ENCODE data around the gene ZFP2.
"Not testable (repeated sequence)": the region's sequence is repeated elsewhere in the genome, so short reads cannot be mapped to it uniquely, and the experiment has no call there.

Gene ZFP2

DNA sequence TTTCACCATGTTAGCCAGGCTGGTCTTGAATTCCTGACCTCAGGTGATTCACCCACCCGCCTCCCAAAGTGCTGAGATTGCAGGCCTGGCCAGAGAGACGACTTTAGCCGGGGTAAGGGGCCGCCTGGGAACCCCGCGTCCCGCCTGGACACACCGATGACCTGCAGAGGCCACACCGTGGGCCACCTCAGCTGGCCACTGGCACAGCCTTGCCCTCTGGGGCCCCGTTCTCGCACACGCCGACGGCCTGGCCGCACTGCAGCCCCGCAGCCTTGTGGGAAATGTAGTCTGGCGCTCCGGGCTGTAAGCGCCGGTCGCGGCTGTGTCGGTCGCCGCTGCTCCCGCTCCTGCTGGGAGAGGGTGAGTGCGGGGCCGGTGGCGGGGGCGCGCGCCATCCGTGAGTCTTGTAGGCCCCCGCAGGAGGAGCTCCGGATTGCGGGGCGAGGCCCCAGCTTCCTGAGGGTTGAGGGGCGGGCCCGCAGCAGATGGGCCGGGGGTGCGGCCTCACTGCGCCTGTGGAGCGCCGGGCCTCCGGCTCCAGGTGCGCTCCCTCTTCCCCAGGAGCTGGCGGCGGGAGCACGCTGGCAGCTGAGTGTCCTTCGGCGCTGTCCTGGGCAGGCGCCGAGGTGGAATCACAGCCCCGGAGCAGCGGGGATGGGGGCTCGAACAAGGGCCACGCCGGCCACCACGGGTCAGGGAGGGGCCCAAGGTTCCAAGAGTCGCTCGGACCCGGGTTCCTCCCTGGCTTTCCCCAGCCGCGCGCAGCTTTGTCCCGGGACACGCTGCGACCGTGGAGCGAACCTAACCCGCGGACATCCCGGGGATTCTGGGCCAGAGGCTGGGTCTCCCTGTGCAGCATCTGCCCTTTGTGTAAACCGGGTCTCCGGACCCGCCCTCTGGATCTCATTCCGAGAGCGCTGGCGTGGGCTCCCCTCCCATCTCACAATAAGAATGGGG, at the start of gene ZFP2:
Gene ZFP2 (plus strand): TSS at position 299 of the 957 bp plus-strand sequence. CDS start 35,401 bp downstream, outside the sequence.
- DNase-seq: peak; percentile 45 to 54

DNA sequence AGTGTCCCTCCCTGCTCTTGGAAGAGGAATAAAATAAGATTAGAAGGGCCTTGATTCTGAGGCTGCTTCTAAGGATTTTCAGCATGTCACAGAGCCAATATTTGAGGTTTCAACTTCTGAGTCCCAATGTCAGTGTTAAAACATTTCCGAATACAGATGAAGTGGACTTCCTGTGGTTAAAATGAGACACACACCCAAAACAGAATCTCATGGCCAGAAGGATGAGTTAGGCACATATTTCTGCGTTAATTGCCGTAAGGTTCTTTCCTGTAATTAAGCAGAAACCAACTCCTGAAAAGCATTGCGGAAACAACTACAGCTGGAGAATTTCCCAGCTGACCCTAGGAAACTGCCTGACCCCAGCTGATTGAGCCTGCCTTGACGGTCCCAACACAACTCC, 46.4 kb upstream of the ZFP2 start:
- no peak for DNase-seq

DNA sequence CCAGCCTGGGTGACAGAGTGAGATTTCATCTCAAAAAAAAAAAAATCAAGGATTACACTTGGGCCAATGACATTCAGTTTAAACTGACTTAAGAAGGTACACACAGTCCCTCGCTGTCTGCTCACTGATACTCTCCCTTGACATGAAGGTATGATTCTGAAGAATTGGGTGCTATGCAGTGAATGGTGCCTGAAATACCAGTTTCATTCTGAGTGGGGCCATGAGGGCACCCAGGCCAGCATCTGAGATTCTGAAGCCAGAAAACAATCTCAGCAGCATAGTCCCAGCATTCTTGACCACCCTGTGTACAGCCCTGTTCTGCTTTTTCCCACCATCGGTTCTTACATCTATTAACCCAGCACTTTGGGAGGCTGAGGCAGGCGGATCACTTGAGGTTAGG, 43.8 kb upstream of the ZFP2 start:
- no peak for DNase-seq

DNA sequence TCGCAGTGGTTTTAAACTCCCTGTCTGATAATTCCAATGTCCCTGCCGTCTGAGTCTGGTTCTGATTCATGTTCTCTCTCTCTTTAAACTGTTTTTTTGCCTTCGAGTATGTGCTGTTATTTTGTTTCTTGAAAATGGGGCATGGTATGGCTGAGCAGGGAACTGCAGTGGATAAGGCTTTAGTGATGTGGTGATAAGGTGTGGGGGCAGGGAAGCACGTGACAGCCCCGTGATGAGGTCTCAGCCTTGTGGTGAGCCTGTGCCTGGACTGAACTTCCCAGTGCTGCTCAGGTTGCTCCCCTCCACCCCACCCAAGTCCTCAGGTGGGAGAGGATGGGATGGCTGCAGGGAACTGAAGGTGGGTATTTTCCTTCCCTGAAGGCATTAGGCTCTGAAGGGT, 41.4 kb upstream of the ZFP2 start:
- DNase-seq: no peak

DNA sequence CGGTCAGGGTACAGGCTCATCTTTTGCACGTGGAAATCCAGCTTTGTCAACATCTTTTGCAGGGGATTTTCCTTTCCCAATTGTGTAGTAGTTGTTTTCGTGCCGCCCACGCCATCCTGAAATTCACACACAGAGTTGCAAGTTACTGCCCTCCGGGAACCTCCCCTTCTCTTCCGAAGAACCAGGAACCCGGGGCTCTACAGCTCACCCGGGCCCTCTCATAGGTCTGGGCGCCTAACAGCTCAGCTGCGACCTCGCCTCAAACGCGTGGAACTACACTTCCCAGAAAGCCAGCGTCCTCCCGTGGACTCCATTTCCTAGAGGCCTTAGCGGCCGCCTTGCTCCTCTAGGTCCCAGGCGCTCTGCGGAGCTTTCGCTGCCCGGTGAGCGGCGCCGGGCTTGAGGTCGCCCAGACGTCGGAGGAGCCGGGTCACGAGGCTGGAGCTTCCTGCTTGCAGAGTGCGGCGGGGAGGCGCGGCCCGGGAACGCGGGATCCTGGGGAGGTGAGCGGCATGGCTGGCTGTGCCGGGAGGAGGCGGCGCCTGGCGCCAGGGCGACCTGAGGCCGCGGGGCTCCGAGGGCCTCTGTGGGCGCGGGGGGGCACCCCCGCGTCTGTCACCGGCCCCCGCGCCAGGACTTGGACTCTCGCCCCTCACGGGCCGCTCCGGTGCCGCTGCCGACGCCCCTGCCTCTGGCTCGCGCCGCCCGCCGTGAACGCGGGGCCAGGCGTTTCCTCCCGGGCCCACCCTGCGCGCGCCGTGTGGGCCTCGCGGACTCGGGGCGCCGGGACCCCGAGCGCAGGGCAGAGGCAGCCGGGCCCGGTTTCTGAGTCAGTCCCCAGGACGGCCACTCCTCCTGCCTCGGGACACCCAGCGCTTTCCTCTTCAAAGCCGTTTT, 35.8 kb upstream of the ZFP2 start, which contains the start of gene ZNF354B:
Gene ZNF354B (plus strand): TSS at position 329 of the 897 bp plus-strand sequence. CDS start 1,095 bp downstream, outside the sequence.
- peak; percentile 79 to 88 for DNase-seq

DNA sequence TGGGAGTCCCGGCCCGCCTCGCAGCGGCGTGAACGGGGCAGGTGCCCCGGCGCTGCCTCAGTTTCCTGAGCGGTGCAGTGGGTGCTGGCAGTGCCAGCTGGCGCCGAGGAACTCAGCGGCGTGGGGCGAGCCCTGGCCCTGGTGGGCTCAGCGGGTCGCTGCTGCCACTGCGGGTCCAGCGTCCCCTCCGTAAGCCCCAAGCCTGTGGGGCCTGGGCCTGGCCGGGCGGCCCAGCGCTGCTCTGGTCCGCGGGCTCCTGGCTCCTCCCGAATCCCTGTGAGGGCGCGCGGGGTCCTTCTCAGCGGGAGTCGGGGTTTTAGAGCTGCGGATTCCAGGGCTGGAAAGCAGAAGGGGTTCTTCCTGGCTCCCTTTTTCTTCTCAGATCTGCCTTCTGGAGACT, 35.1 kb upstream of the ZFP2 start:
- DNase-seq: not testable (repeated sequence)

DNA sequence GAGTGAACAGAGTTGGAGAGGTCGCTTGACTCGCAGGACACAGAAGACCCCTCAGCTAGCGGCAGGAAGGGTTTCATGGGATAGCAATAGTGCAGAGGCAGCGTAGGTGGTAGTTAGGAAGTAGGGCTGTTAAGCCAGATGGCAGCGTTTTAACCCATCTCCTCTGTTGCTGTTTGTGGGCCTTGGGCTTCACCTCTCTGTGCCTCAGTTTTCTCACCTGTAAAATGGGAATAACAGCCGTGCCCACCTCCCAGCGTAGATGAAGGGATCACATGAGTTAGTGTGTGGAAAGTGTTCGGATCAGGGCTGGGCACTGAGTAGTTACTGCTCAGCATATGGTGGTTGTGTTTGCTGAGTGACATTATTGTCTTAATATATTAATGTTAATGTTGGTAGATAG, 34.1 kb upstream of the ZFP2 start:
- DNase-seq: no peak

DNA sequence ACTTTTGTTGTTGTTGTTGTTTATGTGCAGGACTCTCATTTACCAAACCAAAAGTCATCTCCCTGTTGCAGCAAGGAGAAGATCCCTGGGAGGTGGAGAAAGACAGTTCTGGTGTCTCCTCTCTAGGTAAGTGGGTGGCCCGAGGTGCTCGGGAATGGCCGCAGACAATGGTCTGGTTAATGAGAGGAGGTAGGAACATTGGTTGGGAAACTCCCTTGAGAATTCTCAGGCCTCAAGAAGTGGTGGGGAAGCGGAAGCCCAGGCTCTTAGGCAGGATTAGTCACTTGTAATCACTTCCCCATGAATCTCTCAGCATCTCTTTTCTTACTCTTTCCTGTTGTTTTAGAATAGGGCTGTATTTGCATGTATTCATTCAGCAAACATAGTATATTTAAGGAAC, 28.8 kb upstream of the ZFP2 start:
- DNase-seq: no peak

DNA sequence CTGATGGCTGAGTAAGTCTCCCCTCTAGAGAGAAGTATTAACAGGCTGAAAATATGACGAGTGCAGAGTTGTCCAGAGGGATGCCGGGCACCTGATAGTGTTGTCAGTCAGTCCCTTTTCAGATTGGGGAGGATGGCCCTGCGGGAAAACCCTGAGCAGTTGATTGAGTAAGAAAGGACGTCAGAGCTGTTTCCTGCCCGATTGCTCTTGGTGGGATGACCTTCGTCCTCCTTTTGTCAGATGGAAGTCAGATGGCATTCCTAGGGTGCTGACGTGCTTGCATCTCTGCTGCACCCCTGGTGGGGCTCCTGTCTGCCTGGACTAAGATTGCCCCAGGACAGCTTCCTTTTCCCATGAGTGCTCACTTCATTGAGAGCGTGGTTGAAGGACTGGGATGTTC, 26.1 kb upstream of the ZFP2 start:
- no peak for DNase-seq

DNA sequence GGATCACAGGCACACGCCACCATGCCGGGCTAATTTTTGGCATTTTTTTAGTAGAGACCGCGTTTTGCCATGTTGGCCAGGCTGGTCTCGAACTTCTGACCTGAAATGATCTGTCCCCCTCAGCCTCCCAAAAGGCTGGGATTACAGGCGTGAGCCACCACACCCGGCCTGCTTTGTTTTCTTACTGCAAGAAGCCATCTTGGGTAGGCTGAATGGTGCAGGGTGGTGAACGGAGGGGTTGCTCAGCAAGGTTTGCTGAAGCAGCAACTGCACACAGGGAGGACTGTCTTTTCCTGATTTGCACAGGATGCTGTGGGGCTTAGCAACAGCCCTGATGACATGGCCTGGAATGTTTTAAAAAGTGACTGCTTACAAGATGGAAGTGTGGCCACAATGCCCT, 25.3 kb upstream of the ZFP2 start:
- no peak for DNase-seq

DNA sequence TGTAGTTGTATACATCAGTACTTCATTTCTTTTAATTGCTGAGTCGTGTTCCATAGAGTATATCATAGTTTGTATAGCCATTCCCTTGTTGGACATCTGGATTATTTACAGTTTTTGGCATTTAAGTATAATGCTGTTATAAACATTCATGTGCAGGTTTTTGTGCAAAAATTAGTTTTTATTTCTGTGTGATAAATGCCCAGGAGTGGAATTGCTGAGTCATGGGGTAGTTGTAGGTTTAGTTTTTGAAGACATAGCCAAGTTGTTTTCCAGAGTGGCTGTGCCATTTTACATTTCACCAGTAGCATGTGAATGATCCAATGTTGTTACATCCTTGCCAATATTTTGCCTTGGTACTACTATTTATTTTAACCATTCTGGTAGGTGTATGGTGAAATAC, 23.4 kb upstream of the ZFP2 start:
- DNase-seq: no peak

DNA sequence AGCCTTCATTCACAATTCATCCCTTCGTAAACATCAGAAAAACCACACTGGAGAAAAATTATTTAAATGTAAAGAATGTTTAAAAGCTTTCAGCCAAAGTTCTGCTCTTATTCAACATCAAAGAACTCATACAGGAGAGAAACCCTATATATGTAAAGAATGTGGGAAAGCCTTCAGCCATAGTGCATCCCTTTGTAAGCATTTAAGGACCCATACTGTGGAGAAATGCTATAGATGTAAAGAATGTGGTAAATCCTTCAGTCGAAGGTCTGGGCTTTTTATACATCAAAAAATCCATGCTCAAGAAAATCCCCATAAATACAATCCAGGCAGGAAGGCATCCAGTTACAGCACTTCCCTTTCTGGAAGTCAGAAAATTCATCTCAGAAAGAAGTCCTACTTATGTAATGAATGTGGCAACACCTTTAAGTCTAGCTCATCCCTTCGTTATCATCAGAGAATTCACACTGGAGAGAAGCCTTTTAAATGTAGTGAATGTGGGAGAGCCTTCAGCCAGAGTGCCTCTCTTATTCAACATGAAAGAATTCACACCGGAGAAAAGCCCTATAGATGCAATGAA, 12.5 kb upstream of the ZFP2 start:
- not testable (repeated sequence) for DNase-seq

DNA sequence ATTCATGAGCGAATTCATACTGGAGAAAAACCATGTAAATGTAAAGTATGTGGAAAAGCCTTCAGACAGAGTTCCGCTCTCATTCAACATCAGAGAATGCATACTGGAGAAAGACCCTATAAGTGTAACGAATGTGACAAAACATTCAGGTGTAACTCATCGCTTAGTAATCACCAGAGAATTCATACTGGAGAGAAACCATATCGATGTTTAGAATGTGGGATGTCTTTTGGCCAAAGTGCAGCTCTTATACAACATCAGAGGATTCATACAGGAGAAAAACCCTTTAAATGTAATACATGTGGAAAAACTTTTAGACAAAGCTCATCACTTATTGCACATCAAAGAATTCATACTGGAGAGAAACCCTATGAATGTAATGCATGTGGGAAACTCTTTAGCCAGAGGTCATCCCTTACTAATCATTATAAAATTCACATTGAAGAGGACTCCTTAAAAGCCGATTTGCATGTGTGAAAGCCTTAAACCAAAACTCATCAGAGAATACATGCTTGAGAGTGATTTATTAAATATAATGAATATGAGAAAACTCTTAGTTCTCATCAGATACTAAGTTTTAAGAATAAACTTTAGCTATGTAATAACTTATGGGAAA, 11.8 kb upstream of the ZFP2 start:
- DNase-seq: no peak

DNA sequence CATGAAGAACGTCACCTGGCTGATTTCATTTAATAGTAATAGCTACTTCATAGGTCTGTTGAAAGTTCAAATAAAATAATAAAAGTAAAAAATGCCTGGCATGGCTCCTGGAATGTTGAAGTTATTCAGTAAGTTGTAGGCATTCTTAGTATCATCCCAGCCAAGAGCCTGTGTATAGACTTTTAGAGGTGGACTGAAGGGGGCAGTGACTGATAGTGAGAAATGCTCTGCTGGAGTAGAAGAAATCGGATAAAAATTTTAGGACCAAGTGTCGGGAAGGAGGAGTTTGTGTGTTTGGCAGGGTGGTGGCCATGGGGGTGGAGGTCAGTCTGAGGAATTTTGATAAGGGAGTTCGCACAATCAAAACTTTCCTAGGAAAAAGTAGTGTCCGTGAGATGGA, 3.6 kb downstream of the ZFP2 start:
- DNase-seq: no peak

DNA sequence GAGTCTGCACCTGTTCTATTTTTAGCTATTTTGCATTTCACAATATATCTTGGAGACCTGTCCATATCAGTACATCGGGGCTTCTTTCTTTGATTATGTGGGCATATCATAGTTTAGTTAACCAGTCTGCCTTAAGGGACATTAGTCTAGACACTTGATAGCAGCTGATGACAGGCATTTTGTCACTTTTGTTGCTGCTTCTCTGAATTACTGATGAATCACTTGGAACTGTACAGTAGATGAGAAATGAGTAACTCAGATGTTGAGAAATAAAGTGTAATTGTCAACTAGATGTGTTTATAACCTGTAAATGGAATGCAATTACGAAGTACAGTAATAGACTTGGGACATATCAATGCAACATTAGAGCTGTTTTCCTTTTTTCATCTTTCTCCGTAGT, 7.1 kb downstream of the ZFP2 start:
- DNase-seq: no peak

DNA sequence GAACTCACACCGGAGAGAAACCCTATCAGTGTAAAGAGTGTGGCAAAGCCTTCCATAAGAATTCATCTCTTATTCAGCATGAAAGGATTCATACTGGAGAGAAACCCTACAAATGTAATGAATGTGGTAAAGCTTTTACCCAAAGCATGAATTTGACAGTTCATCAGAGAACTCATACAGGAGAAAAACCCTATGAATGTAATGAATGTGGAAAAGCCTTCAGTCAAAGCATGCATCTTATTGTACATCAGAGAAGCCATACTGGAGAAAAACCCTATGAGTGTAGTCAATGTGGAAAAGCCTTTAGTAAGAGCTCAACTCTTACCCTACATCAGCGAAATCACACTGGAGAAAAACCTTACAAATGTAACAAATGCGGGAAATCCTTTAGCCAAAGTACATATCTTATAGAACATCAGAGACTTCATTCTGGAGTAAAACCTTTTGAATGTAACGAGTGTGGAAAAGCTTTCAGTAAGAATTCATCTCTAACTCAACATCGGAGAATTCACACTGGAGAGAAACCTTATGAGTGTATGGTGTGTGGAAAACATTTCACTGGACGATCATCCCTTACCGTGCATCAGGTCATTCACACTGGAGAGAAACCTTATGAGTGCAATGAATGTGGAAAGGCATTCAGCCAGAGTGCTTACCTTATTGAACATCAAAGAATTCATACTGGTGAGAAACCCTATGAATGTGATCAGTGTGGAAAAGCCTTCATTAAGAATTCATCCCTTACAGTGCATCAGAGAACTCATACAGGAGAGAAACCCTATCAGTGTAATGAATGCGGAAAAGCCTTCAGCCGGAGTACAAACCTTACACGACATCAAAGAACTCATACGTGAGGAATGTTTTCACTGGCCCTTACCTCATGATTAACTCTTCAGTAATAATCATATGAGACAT, 36.4 kb downstream of the ZFP2 start:
- no peak for DNase-seq

DNA sequence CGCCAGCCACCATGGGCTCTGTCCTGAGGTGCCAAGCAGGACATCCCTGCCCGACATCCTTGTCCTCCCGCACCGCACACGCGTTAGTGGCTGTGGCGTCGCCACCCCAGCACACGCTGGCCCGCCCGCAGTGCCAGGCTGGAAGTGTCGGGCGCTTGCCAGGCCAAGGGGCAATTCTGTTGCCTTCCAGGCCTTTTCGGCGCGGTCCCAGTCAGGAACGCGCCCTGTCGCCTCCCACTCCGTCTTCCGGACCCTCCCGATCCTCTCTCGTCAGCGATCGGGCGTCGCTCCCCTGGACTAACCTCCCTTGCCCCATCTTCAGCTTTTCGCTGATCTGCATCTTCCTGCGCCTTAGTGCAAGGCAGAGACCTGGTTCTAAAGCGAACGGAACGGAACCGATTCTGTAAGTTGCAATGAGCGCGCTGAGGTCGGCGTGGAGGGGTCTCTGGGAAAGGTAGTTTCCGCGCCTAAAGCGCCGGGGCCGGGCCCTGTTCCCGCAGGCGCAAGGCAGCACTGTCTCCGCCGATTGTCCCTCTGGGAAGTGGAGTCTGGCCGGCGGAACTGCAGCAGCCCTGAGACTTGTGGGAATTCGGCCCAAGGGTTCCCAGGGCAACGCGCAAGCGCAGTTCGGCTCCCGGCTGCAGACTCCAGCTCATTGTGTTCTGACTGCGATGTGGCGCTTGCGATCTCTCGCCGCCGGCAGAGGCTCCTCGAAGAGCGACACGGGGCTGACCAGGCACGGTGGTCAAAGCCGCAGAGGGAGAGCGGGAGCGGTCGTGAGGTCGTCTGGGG, 45.1 kb downstream of the ZFP2 start, which contains the start of gene ZNF454:
Gene ZNF454 (plus strand): TSS at position 630 of the 792 bp plus-strand sequence. CDS start 1,594 bp downstream, outside the sequence.
- no peak for DNase-seq

DNA sequence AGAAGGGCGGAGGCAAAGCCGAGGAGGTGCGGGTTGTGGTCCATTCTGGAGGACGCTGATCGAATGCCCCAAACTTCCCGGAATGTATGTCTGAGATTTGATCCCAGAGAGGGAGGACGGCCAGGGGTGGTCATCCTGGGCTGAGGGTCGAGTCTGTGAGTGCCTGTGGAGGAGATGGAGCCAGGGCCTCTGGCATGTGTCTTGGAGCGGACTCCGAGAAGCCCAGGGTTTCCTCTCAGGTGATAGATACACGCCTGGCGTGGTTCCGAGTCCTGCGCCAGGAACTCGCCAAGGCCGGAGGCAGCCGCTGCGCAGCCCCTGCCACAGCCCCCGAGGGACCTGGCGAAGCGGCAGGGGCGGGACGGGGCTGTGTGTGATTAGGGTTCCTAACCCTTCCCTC, 45.6 kb downstream of the ZFP2 start:
- no peak for DNase-seq

DNA sequence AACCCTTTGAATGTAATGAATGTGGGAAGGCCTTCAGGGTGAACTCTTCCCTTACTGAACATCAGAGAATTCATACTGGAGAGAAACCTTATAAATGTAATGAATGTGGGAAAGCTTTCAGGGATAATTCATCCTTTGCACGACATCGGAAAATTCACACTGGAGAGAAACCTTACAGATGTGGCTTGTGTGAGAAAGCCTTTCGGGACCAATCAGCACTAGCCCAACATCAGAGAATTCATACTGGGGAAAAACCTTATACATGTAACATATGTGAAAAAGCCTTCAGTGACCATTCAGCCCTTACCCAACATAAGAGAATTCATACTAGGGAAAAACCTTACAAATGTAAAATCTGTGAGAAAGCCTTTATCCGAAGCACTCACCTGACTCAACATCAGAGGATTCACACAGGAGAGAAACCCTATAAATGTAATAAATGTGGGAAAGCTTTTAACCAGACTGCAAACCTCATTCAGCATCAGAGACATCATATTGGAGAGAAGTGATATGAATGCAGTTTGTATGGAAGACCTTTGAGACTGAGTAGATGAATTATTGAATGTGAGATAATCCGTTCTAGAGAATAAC, 69.8 kb downstream of the ZFP2 start:
- no peak for DNase-seq

DNA sequence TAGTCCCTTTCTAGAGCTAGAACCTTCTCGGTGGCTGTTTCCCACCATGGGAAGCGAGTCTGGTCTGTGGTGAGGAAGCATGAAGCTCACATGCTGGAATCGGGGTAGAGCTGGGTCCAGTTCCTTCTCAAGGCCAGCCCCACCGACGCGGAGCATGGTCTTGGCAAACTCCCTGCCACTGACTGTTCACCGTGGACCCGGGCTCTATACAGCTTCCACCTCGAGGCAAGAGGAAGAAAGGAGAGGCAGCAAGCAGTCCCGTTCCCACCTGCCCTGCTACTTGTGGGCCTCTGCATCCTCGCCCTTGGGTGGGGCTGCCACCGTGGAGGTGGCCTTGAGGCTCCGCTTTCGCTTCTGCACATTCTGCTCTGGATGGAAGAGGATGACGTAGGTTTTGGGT, 85.7 kb downstream of the ZFP2 start:
- DNase-seq: no peak

Data from NCI-H2081 (cell line).